Activated naive CD4-positive, alpha-beta T cell treated with anti-CD3 and anti-CD28 coated beads, Interleukin-2, amount 10 ng/mL, durations not matched to agents 7 days and 5 days (primary cell): Measurements from ENCODE around the gene COG5.

Source experiments
- CTCF ChIA-PET: fragments of 350-600 bp; sonication (Branson Sonifier 250); formaldehyde crosslinking; loops from one replicate; lab custom pipeline; 2021; ENCODE audit warnings: antibody characterized with exemption; lab: Charles Lee
- DNase-seq: peaks from one replicate; pipeline ENCODE4 v3.0.0-alpha.2; 2020
- H3K27ac Mint-ChIP-seq: one replicate; pipeline ENCODE4 v1.8.0; 2021; ENCODE audit warnings: mild to moderate bottlenecking, moderate library complexity, mixed read lengths
- H3K27me3 Mint-ChIP-seq: one replicate; pipeline ENCODE4 v1.8.0; 2021; ENCODE audit warnings: mild to moderate bottlenecking, mixed read lengths
- H3K36me3 Mint-ChIP-seq: one replicate; pipeline ENCODE4 v1.8.0; 2021; ENCODE audit warnings: mixed read lengths
- H3K4me1 Mint-ChIP-seq: one replicate; pipeline ENCODE4 v1.8.0; 2021; ENCODE audit warnings: mixed read lengths
- H3K4me3 Mint-ChIP-seq: one replicate; pipeline ENCODE4 v1.8.0; 2021; ENCODE audit warnings: mild to moderate bottlenecking, moderate library complexity, mixed read lengths
- H3K9me3 Mint-ChIP-seq: one replicate; pipeline ENCODE4 v1.8.0; 2021; ENCODE audit warnings: mixed read lengths

Gene COG5

GRCh38 chr7:107592361-107593024 is 28.8 kb upstream of the COG5 start:
- CTCF ChIA-PET = no interaction called here
- no peak for DNase-seq
- Mint-ChIP-seq H3K27me3 (no peaks in the 10 kb centered on the region), H3K27ac (no peak overlapping the region), H3K9me3 (no peaks in the 10 kb centered on the region), H3K36me3 (peaks cover 11% of the 10 kb centered on the region), H3K4me1 (no peaks in the 10 kb centered on the region), H3K4me3 (no peak overlapping the region)

- Mint-ChIP-seq H3K4me1 (no peaks in the 10 kb centered on the region), H3K27me3 (no peaks in the 10 kb centered on the region), H3K36me3 (peaks cover 9% of the 10 kb centered on the region), H3K9me3 (no peaks in the 10 kb centered on the region), H3K4me3 (no peak overlapping the region), H3K27ac (no peak overlapping the region)
- DNase-seq = no peak
- CTCF ChIA-PET = no interaction called here
Measured at GRCh38 chr7:107591421-107591820, 27.7 kb upstream of the COG5 start.

- CTCF ChIA-PET = no interaction called here
- H3K36me3 Mint-ChIP-seq = peaks cover 10% of the 10 kb centered on the region
- no peaks in the 10 kb centered on the region for H3K4me1 Mint-ChIP-seq
- no peak for DNase-seq
- no peaks in the 10 kb centered on the region for H3K27me3 Mint-ChIP-seq
- H3K4me3 Mint-ChIP-seq = no peak overlapping the region
- no peaks in the 10 kb centered on the region for H3K9me3 Mint-ChIP-seq
- H3K27ac Mint-ChIP-seq = no peak overlapping the region
Measured at GRCh38 chr7:107588529-107589130, 24.9 kb upstream of the COG5 start.

- H3K27me3 Mint-ChIP-seq = no peaks in the 10 kb centered on the region
- H3K9me3 Mint-ChIP-seq = no peaks in the 10 kb centered on the region
- H3K27ac Mint-ChIP-seq = no peak overlapping the region
- peaks cover 10% of the 10 kb centered on the region for H3K36me3 Mint-ChIP-seq
- H3K4me3 Mint-ChIP-seq = no peak overlapping the region
- H3K4me1 Mint-ChIP-seq = peaks cover 17% of the 10 kb centered on the region
- DNase-seq = no peak
- CTCF ChIA-PET = no interaction called here
Measured at GRCh38 chr7:107584716-107585115, 21.0 kb upstream of the COG5 start.

- Mint-ChIP-seq H3K27me3 (no peaks in the 10 kb centered on the region), H3K4me1 (peaks cover 26% of the 10 kb centered on the region), H3K36me3 (peaks cover 10% of the 10 kb centered on the region), H3K9me3 (no peaks in the 10 kb centered on the region), H3K4me3 (no peak overlapping the region), H3K27ac (no peak overlapping the region)
- no peak for DNase-seq
- CTCF ChIA-PET = interaction anchor here (0.6 kb wide), 1 partner anchor 292 kb away, joined by 3 read pairs; no protein-coding TSS in a partner anchor
Measured at GRCh38 chr7:107582875-107583274, 19.2 kb upstream of the COG5 start.

- no peaks in the 10 kb centered on the region for H3K9me3 Mint-ChIP-seq
- no peak for DNase-seq
- no peaks in the 10 kb centered on the region for H3K27me3 Mint-ChIP-seq
- H3K27ac Mint-ChIP-seq = no peak overlapping the region
- H3K4me1 Mint-ChIP-seq = peaks cover 26% of the 10 kb centered on the region
- H3K4me3 Mint-ChIP-seq = no peak overlapping the region
- CTCF ChIA-PET = interaction anchor here (0.8 kb wide), 1 partner anchor 80 kb away, joined by 3 read pairs; no protein-coding TSS in a partner anchor
- H3K36me3 Mint-ChIP-seq = peaks cover 12% of the 10 kb centered on the region
Measured at GRCh38 chr7:107581387-107582013, 17.8 kb upstream of the COG5 start.

GRCh38 chr7:107580716-107581383 is 17.1 kb upstream of the COG5 start:
- Mint-ChIP-seq H3K4me3 (peak overlapping the region; percentile 88), H3K27me3 (no peaks in the 10 kb centered on the region), H3K36me3 (peaks cover 17% of the 10 kb centered on the region), H3K27ac (peak overlapping the region; percentile 28), H3K4me1 (peaks cover 26% of the 10 kb centered on the region), H3K9me3 (no peaks in the 10 kb centered on the region)
- no peak for DNase-seq
- CTCF ChIA-PET = interaction anchor here (0.8 kb wide), 1 partner anchor 80 kb away, joined by 3 read pairs; no protein-coding TSS in a partner anchor

- peak within 1 kb of the TSS; percentile 88 for H3K4me3 Mint-ChIP-seq
- H3K4me1 Mint-ChIP-seq = peaks cover 26% of the 10 kb centered on the region
- H3K36me3 Mint-ChIP-seq = peaks cover 12% of the 10 kb centered on the region
- H3K27ac Mint-ChIP-seq = peak within 1 kb of the TSS; percentile 84
- CTCF ChIA-PET = interaction anchor here (0.6 to 0.8 kb wide), 2 partner anchors 9 to 95 kb away, joined by 3 read pairs; no protein-coding TSS in a partner anchor
- no peaks in the 10 kb centered on the region for H3K9me3 Mint-ChIP-seq
- no peaks in the 10 kb centered on the region for H3K27me3 Mint-ChIP-seq
- DNase-seq = peak; percentile 74
Measured at GRCh38 chr7:107579885-107580715, 16.4 kb upstream of the COG5 start, which contains the start of gene BCAP29. Gene BCAP29, plus strand, starts transcription at chr7:107580246. Its CDS starts 527 bp downstream, at chr7:107580773.

- Mint-ChIP-seq H3K4me1 (peaks cover 26% of the 10 kb centered on the region), H3K27me3 (no peaks in the 10 kb centered on the region), H3K9me3 (no peaks in the 10 kb centered on the region), H3K27ac (peak overlapping the region; percentile 84), H3K4me3 (peak overlapping the region; percentile 88), H3K36me3 (peaks cover 12% of the 10 kb centered on the region)
- CTCF ChIA-PET = interaction anchor here (0.8 kb wide), 1 partner anchor 8 kb away, joined by 3 read pairs; no protein-coding TSS in a partner anchor
- DNase-seq = no peak
Measured at GRCh38 chr7:107579554-107579884, 15.8 kb upstream of the COG5 start.

GRCh38 chr7:107573537-107573936 is 9.8 kb upstream of the COG5 start:
- Mint-ChIP-seq H3K4me3 (no peak overlapping the region), H3K27me3 (no peaks in the 10 kb centered on the region), H3K27ac (no peak overlapping the region), H3K9me3 (no peaks in the 10 kb centered on the region), H3K4me1 (peaks cover 4% of the 10 kb centered on the region), H3K36me3 (peaks cover 19% of the 10 kb centered on the region)
- CTCF ChIA-PET = no interaction called here
- DNase-seq = no peak

- no peak overlapping the region for H3K4me3 Mint-ChIP-seq
- H3K4me1 Mint-ChIP-seq = peaks cover 5% of the 10 kb centered on the region
- no peak for DNase-seq
- CTCF ChIA-PET = no interaction called here
- peaks cover 19% of the 10 kb centered on the region for H3K36me3 Mint-ChIP-seq
- no peaks in the 10 kb centered on the region for H3K27me3 Mint-ChIP-seq
- no peaks in the 10 kb centered on the region for H3K9me3 Mint-ChIP-seq
- no peak overlapping the region for H3K27ac Mint-ChIP-seq
Measured at GRCh38 chr7:107570298-107570697, 6.6 kb upstream of the COG5 start.

GRCh38 chr7:107564553-107565298 is 1.0 kb upstream of the COG5 start:
- H3K9me3 Mint-ChIP-seq = no peaks in the 10 kb centered on the region
- CTCF ChIA-PET = interaction anchor here (1.0 to 1.5 kb wide), 3 partner anchors 11 to 178 kb away, joined by 3 to 4 read pairs (median 4); partner anchors contain the start of gene SLC26A4
- no peaks in the 10 kb centered on the region for H3K27me3 Mint-ChIP-seq
- peak overlapping the region; percentile 73 for H3K4me3 Mint-ChIP-seq
- no peak for DNase-seq
- H3K36me3 Mint-ChIP-seq = peaks cover 14% of the 10 kb centered on the region
- peaks cover 49% of the 10 kb centered on the region for H3K4me1 Mint-ChIP-seq
- peak overlapping the region; percentile 96 for H3K27ac Mint-ChIP-seq
